ENCODE results near the gene MINDY3. TPM values are rescaled to one million over a fixed set of nuclear protein-coding genes. Genes with fewer than 3 reads are reported as not detected.

MINDY3 gene
- polyA plus RNA-seq (2013), result 13.4 and 13.8 TPM in 2 replicates

DNA sequence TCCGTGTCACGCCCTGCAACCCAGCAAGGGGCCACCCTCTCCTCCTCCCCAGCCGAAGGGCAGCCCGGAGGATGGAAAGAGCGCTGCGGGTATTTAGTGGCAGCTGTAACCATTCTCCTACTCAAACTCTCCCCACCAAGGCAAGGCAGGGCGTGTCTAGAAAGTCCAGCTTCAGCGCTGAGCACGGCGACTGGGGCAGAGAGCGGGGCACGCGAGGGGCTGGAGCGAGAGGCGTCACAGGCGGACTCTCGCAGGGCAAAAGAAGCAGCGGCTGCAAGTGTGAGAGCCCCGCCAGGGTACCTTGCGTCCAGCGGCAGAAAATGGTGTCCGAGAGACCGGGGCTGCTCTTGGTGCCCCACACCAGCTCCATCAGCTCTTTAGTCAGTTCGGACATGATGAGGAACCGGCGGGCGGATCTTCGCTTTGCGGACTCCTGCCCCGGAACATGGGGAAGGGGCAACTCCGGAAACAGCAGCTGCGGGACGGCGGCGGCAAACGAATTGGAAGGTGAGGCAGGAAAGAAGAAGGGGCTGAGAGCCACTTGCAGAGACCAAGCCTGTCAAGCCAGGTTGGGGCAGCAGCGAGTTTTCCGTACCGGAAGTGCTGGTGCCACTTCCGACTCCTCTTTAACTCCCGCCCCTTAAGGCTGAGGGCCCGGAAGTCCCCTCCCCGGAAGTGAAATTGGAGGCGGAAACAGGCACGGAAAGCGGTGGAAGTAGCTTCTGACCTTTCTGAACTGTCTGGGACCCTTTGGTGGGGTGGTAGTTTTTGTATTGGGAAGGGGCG, at the start of gene MINDY3:
Gene MINDY3, minus strand, starts transcription at position 602 of the 786 bp plus-strand sequence. Its CDS starts 208 bp downstream, at position 394.
- Histone ChIP-seq H3K4me2 (ENCODE audit: low read length) (peak within 1 kb of the TSS; percentile 94), H3K79me1 (ENCODE audit: low read length) (peaks cover 4% of the 10 kb centered on the region)
- no CpG with 5 or more reads among the region's 47 CpGs for WGBS (ENCODE audit: extremely low coverage, insufficient coverage, insufficient read length)

DNA sequence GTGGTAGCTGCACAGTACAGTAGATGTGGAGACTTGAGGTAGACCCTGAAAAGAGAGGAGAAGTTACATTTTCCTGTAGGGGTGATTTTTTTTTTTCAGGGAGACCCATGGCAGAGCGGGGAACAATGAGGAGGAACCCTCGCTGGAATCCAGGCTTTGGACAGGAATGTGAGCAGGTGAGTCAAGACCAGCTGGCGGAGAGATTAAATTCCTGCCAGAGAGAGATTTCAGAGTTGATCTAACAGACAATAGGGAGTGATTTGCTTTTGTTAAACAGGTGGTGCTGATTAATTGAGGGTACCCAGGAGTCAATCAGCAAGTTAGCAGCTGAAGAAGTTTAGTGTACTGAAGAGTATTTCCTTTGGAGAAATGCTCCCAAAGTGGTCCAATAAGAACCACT, 41.6 kb upstream of the MINDY3 start:
- no peak overlapping the region for H3K18ac ChIP-seq (ENCODE audit: low read length)
- H4K8ac ChIP-seq (ENCODE audit: low read depth, low read length), result no peak overlapping the region
- WGBS (ENCODE audit: extremely low coverage, insufficient coverage, insufficient read length), result no CpG with 5 or more reads among the region's 3 CpGs
- no peaks in the 10 kb centered on the region for H3K36me3 ChIP-seq (ENCODE audit: control insufficient read depth in 1 of 2, insufficient read depth in 2 of 2, low read length in 2 of 2)
- H4K91ac ChIP-seq (ENCODE audit: low read depth, low read length), result no peak overlapping the region
- H2BK5ac ChIP-seq (ENCODE audit: low read depth, low read length, poor library complexity), result no peak overlapping the region
- peak in 1 of 2 donors; percentile 16 for DNase-seq
- H2AFZ ChIP-seq (ENCODE audit: insufficient read depth, low read length, poor library complexity), result no peak overlapping the region
- no peak overlapping the region for H3K9ac ChIP-seq (ENCODE audit: low read length)
- H2BK12ac ChIP-seq (ENCODE audit: low read length), result no peak overlapping the region
- H3K23ac ChIP-seq (ENCODE audit: low read length), result no peak overlapping the region
- H3K4me2 ChIP-seq (ENCODE audit: low read length), result no peak overlapping the region
- H3K79me2 ChIP-seq (ENCODE audit: control insufficient read depth, insufficient read depth, low read length, poor library complexity), result no peaks in the 10 kb centered on the region
- H3K27me3 ChIP-seq (ENCODE audit: insufficient read depth, low read length), result no peaks in the 10 kb centered on the region
- no peak overlapping the region for H4K12ac ChIP-seq (ENCODE audit: low read depth, low read length)
- no peak overlapping the region for H3K4me3 ChIP-seq (ENCODE audit: low read depth, low read length)
- H3K27ac ChIP-seq (ENCODE audit: low read depth, low read length), result no peak overlapping the region
- H3K4ac ChIP-seq (ENCODE audit: low read depth, low read length), result no peak overlapping the region
- no peak overlapping the region for H2AK5ac ChIP-seq (ENCODE audit: low read length)
- no peak overlapping the region for H2BK120ac ChIP-seq (ENCODE audit: insufficient read depth, low read length, poor library complexity)
- H3K79me1 ChIP-seq (ENCODE audit: low read length), result no peaks in the 10 kb centered on the region
- H3K9me3 ChIP-seq (ENCODE audit: insufficient read depth, low read depth, low read length), result no peaks in the 10 kb centered on the region
- H3K4me1 ChIP-seq (ENCODE audit: control insufficient read depth in 1 of 2, insufficient read depth in 2 of 2, low read length in 2 of 2), result no peaks in the 10 kb centered on the region
- no peak overlapping the region for H3K14ac ChIP-seq (ENCODE audit: low read length)

More for the DNA sequence above, at the start of gene MINDY3:
- Histone ChIP-seq H4K91ac (ENCODE audit: low read depth, low read length) (peak within 1 kb of the TSS; percentile 41), H2AFZ (ENCODE audit: insufficient read depth, low read length, poor library complexity) (peak within 1 kb of the TSS; percentile 82), H2BK12ac (ENCODE audit: low read length) (no peak within 1 kb of the TSS), H4K12ac (ENCODE audit: low read depth, low read length) (peak within 1 kb of the TSS; percentile 93), H3K9ac (ENCODE audit: low read length) (peak within 1 kb of the TSS; percentile 61), H2BK5ac (ENCODE audit: low read depth, low read length, poor library complexity) (no peak within 1 kb of the TSS), H3K27me3 (ENCODE audit: insufficient read depth, low read length) (no peaks in the 10 kb centered on the region), H3K14ac (ENCODE audit: low read length) (peak within 1 kb of the TSS; percentile 77), H3K4me3 (ENCODE audit: low read depth, low read length) (peak within 1 kb of the TSS; percentile 93), H2BK120ac (ENCODE audit: insufficient read depth, low read length, poor library complexity) (peak within 1 kb of the TSS; percentile 24), H3K36me3 (ENCODE audit: control insufficient read depth in 1 of 2, insufficient read depth in 2 of 2, low read length in 2 of 2) (no peaks in the 10 kb centered on the region), H3K23ac (ENCODE audit: low read length) (no peak within 1 kb of the TSS), H3K18ac (ENCODE audit: low read length) (peak within 1 kb of the TSS; percentile 67), H3K9me3 (ENCODE audit: insufficient read depth, low read depth, low read length) (peaks cover 2% of the 10 kb centered on the region), H4K8ac (ENCODE audit: low read depth, low read length) (peak within 1 kb of the TSS; percentile 88), H3K4ac (ENCODE audit: low read depth, low read length) (peak within 1 kb of the TSS; percentile 30), H3K4me1 (ENCODE audit: control insufficient read depth in 1 of 2, insufficient read depth in 2 of 2, low read length in 2 of 2) (peaks cover 0 to 2% of the 10 kb centered on the region in 2 experiments), H3K27ac (ENCODE audit: low read depth, low read length) (no peak within 1 kb of the TSS), H2AK5ac (ENCODE audit: low read length) (no peak within 1 kb of the TSS), H3K79me2 (ENCODE audit: control insufficient read depth, insufficient read depth, low read length, poor library complexity) (peaks cover 3% of the 10 kb centered on the region)
- peak; percentile 77 to 85 for DNase-seq

DNA sequence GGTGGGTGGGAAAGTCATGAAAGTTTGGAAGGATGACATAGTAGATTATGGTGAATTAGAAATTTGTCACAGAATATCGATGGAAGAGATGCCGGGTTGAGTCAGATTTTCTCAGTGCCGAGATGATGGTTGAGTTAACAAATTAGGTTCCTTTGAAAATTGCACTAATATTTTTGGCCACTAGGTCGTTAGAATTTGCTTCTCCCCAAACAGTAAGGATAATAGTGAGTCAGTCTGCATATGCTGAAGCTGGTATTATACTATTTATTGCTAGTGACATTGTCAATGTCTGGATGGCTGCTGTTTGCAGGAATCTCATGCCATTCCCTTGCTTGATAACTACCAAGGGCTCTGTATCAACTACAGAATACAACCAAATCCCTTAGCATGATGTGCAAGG, 37.7 kb upstream of the MINDY3 start:
- Histone ChIP-seq H3K4ac (ENCODE audit: low read depth, low read length) (no peak overlapping the region), H3K27ac (ENCODE audit: low read depth, low read length) (no peak overlapping the region), H3K79me2 (ENCODE audit: control insufficient read depth, insufficient read depth, low read length, poor library complexity) (no peaks in the 10 kb centered on the region), H2AK5ac (ENCODE audit: low read length) (no peak overlapping the region), H4K91ac (ENCODE audit: low read depth, low read length) (no peak overlapping the region), H3K4me1 (ENCODE audit: control insufficient read depth in 1 of 2, insufficient read depth in 2 of 2, low read length in 2 of 2) (no peaks in the 10 kb centered on the region), H3K79me1 (ENCODE audit: low read length) (no peaks in the 10 kb centered on the region), H3K14ac (ENCODE audit: low read length) (no peak overlapping the region), H4K12ac (ENCODE audit: low read depth, low read length) (no peak overlapping the region), H4K8ac (ENCODE audit: low read depth, low read length) (no peak overlapping the region), H2BK5ac (ENCODE audit: low read depth, low read length, poor library complexity) (no peak overlapping the region), H3K27me3 (ENCODE audit: insufficient read depth, low read length) (no peaks in the 10 kb centered on the region), H3K36me3 (ENCODE audit: control insufficient read depth in 1 of 2, insufficient read depth in 2 of 2, low read length in 2 of 2) (no peaks in the 10 kb centered on the region), H3K18ac (ENCODE audit: low read length) (no peak overlapping the region), H3K4me2 (ENCODE audit: low read length) (no peak overlapping the region), H2BK12ac (ENCODE audit: low read length) (no peak overlapping the region), H2AFZ (ENCODE audit: insufficient read depth, low read length, poor library complexity) (no peak overlapping the region), H3K4me3 (ENCODE audit: low read depth, low read length) (no peak overlapping the region), H3K9ac (ENCODE audit: low read length) (no peak overlapping the region), H3K9me3 (ENCODE audit: insufficient read depth, low read depth, low read length) (no peaks in the 10 kb centered on the region), H2BK120ac (ENCODE audit: insufficient read depth, low read length, poor library complexity) (no peak overlapping the region), H3K23ac (ENCODE audit: low read length) (no peak overlapping the region)
- peak in 1 of 2 donors; percentile 54 for DNase-seq
- 100% methylated on average over 1 of the region's 4 CpGs for WGBS (ENCODE audit: extremely low coverage, insufficient coverage, insufficient read length)

DNA sequence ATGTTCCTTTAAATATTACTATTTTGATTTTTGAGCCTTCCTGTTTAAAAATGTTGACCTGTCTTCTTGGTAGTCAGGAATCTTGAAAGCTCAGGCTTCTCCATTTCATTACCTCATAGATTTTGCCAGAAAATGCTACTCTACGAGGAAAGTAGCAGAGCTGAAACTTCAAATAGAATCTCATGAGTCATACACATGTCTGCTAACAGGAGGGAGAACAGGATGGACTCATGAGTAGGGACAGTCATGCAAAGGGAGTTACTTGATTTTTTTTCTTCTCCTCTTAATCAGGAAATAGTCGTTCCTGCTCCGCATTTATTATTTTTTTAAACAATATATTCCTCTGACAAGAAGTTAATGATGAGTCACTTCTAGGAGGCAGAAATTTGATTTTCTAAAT, 37.0 kb upstream of the MINDY3 start:
- no peak overlapping the region for H2AK5ac ChIP-seq (ENCODE audit: low read length)
- H4K8ac ChIP-seq (ENCODE audit: low read depth, low read length), result no peak overlapping the region
- DNase-seq, result peak in 1 of 2 donors; percentile 33
- H3K79me1 ChIP-seq (ENCODE audit: low read length), result no peaks in the 10 kb centered on the region
- H3K4me2 ChIP-seq (ENCODE audit: low read length), result no peak overlapping the region
- no peaks in the 10 kb centered on the region for H3K27me3 ChIP-seq (ENCODE audit: insufficient read depth, low read length)
- H4K12ac ChIP-seq (ENCODE audit: low read depth, low read length), result no peak overlapping the region
- H2AFZ ChIP-seq (ENCODE audit: insufficient read depth, low read length, poor library complexity), result no peak overlapping the region
- H2BK12ac ChIP-seq (ENCODE audit: low read length), result no peak overlapping the region
- no peak overlapping the region for H3K23ac ChIP-seq (ENCODE audit: low read length)
- no peak overlapping the region for H3K18ac ChIP-seq (ENCODE audit: low read length)
- H2BK5ac ChIP-seq (ENCODE audit: low read depth, low read length, poor library complexity), result no peak overlapping the region
- no peaks in the 10 kb centered on the region for H3K79me2 ChIP-seq (ENCODE audit: control insufficient read depth, insufficient read depth, low read length, poor library complexity)
- no peak overlapping the region for H3K4ac ChIP-seq (ENCODE audit: low read depth, low read length)
- no peaks in the 10 kb centered on the region for H3K36me3 ChIP-seq (ENCODE audit: control insufficient read depth in 1 of 2, insufficient read depth in 2 of 2, low read length in 2 of 2)
- no peaks in the 10 kb centered on the region for H3K4me1 ChIP-seq (ENCODE audit: control insufficient read depth in 1 of 2, insufficient read depth in 2 of 2, low read length in 2 of 2)
- no CpG with 5 or more reads among the region's 3 CpGs for WGBS (ENCODE audit: extremely low coverage, insufficient coverage, insufficient read length)
- H3K9ac ChIP-seq (ENCODE audit: low read length), result no peak overlapping the region
- no peak overlapping the region for H4K91ac ChIP-seq (ENCODE audit: low read depth, low read length)
- no peak overlapping the region for H3K14ac ChIP-seq (ENCODE audit: low read length)
- H3K27ac ChIP-seq (ENCODE audit: low read depth, low read length), result no peak overlapping the region
- no peak overlapping the region for H2BK120ac ChIP-seq (ENCODE audit: insufficient read depth, low read length, poor library complexity)
- no peaks in the 10 kb centered on the region for H3K9me3 ChIP-seq (ENCODE audit: insufficient read depth, low read depth, low read length)
- no peak overlapping the region for H3K4me3 ChIP-seq (ENCODE audit: low read depth, low read length)
